Frontal cortex (tissue), 4 donors: Measurements from ENCODE around the gene GARIN5A. TPM values are rescaled to one million over a fixed set of nuclear protein-coding genes. Genes with fewer than 3 reads are reported as not detected.
"Not testable (repeated sequence)": the region's sequence is repeated elsewhere in the genome, so short reads cannot be mapped to it uniquely, and the experiment has no call there.

Experiments
- DNase-seq, 2 donors: peaks; one replicate each; pipeline ENCODE4 v3.0.0; 2012; ENCODE audit warnings: low spot score in 2 of 2
- FAIRE-seq: peaks from 2 replicates; lab custom pipeline; 2012; peaks lifted over from hg19 to GRCh38; lab: Jason Lieb, UNC
- total RNA-seq: library from RNA; depleted of rRNA; stranded (reverse); fragments of >200 nt; gene quantifications from one replicate; pipeline ENCODE4 v1.2.3, GENCODE V29; 2014
- donor health status: control.
- donor health status: control.
- donor health status: control.

Gene GARIN5A
- total RNA-seq, 1 donor from 2014 or later = 2.0 TPM

DNA sequence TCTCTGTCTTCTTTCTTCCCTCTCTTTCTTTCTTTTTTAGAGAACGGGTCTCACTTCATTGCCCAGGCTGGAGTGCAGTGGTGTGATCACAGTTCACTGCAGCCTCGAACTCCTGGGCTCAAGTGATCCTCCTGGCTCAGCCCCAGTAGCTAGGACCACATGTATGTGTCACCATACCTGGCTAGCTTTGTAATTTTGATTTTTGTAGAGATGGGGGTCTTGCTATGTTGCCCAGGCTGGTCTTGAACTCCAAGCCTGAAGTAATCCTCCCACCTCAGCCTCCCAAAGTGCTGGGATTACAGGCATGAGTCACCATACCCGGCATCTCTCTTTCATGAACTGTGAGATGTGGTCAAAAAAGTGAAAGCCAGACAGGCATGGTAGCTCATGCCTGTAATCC lies 3.3 kb downstream of the GARIN5A start:
- not testable (repeated sequence) for FAIRE-seq, DNase-seq

DNA sequence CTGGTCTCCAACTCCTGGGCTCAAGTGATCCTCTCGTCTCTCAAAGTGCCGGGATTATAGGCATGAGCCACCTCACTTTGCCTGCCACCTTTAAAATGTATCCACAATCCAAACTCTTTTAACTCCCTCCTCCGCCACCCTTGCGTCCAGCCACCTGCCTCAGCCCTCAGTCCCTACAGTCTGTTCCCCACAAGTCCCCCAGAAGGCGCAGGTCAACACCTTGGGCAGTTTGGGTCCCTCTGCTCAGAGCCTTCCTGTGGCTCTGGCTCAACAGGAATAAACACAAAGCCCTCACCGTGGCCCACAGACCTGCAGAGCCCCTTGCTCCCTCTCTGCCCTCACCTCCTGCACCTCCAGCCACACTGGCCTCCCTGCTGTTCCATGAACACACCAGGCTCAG lies 7.8 kb downstream of the GARIN5A start:
- no peak for DNase-seq
- FAIRE-seq = no peak

GRCh38 chr19:50467566-50467965 lies 9.1 kb downstream of the GARIN5A start:
- FAIRE-seq (no peak), DNase-seq (no peak)

DNA sequence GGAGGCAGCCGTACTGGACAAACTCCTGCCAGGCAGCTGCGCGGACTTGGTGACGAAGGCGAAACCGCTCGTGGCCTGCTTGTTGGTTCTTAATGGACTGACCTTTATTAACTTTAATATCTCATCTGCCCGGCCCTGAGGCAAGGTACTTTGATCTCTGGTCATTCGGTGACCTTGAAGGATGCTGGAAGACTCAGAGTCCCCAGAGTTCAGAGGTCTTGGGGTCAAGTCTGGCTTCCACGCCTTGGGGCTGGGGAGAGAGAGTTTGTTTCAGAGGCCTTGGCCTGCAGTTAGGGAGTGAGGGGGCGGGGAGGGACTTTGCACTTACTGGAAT lies 10.0 kb downstream of the GARIN5A start:
- no peak for DNase-seq
- FAIRE-seq = no peak

- no peak for DNase-seq
- no peak for FAIRE-seq
Measured at GRCh38 chr19:50465986-50466705, 10.5 kb downstream of the GARIN5A start.

DNA sequence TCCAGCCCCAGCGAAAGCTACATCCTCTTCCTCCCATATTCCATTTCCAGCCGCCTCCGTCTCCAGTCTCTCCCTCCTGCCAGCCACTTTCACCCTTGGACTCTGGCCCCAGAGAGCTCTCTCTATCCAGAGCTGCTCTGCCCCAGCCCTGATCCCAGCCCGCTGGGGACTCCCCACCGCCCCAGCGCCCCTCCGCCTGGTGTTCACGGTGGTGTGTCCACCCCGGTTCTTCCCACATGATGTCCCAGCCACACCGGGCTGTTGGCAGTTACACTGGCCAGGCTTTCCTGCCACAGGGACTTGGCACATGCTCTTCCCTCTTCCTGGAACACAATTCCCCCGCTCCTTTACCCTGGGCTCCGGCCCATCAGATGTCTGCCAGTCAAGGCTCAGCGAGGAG lies 11.6 kb downstream of the GARIN5A start:
- DNase-seq (no peak), FAIRE-seq (no peak)

DNA sequence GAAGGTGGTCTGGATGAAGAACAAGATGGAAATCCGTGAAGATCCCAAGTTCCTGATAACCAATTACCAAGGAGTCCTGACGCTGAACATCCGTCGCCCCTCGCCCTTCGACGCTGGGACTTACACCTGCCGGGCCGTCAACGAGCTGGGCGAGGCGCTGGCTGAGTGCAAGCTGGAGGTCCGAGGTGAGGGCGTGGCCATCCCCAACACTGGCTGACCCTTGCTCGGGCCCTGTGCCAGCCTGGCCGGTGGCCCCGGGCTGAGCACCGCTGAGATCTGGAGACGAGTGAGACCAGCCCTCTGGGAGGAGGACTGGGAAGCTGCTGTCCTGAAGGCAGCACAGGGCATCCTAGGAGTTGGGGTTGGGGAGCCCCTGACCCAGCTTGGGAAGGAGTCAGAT lies 12.3 kb downstream of the GARIN5A start:
- DNase-seq (no peak), FAIRE-seq (no peak)

DNA sequence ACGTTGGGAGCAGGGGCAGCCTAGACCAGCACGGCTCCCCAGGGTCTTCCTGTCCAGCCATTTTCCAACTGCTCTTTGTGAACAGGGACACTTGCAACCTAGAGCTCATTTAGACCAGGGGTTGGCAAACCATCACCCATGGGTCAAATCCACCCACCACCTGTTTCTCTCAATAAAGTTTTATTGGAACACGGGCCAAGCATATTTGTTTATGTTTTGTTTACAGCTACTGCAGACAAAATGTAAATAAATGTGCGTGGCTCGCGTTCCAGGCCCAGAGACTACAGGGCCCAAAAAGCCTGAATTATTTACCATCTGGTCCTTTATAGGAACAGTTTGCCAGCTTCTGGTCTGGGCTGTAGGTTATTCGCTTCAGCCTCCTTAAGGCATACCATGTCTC lies 13.7 kb downstream of the GARIN5A start:
- DNase-seq (no peak), FAIRE-seq (no peak)

DNA sequence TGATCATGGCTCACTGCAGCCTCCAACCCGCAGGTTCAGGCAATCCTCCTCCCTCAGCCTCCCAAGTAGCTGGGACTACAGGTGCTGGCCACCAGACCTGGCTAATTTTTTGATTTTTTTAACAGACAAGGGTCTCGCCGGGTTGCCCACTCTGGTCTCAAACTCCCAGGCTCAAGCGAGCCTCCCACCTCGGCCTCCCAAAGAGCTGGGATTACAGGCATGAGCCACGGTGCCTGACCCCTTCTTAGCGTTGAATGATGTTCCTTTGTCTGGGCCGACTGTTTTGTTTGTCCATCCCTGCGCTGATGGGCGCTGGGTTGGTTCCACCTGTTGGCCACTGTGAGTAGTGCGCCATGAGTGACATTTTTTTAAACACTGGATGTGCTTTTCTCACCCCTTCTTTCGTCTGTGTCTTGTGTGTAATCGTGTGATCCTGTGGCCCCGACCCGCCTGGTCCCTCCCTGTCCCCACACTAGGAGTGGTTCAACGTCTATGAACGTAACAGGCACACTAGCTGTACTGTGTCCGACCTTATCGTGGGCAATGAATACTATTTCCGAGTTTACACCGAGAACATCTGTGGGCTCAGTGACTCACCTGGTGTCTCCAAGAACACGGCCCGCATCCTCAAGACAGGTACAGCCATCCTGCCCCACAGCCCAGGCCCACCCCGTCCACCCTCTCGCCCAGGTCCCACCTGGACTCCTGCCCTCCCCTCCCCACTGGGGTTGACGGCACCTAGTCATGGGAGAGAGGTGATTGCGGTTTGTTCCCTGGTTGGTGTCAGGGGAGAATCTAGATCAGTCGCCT lies 15.4 kb downstream of the GARIN5A start:
- peak; percentile 84 to 89 for DNase-seq
- FAIRE-seq = no peak

DNA sequence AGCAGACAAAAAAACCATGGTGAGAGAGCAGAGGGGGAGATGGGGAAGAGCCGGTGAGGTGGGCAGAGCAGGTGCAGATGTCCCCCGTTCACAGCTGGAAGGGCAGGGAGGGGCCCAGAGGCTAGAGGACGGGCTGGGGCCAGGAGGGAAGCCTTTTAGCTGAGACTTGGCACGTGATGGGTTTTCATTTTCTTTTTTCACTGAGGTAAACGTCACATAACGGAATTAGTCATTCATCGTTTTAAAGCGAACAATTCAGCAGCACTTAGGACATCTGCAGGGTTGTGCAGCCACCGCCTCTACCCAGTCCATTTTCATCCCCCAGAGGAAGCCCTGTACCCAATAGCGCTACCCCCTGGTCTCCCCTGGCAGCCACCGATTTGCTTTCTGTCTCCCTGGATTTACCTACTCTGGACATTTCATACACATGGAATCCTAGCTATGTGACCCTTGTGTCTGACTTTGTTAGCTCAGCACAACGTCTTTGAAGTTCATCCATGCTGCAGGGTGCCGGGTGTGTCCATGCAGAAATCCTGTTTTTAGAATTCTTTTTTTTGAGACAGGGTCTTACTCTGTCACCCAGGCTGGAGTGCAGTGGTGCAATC lies 16.4 kb downstream of the GARIN5A start:
- FAIRE-seq (no peak), DNase-seq (no peak)

DNA sequence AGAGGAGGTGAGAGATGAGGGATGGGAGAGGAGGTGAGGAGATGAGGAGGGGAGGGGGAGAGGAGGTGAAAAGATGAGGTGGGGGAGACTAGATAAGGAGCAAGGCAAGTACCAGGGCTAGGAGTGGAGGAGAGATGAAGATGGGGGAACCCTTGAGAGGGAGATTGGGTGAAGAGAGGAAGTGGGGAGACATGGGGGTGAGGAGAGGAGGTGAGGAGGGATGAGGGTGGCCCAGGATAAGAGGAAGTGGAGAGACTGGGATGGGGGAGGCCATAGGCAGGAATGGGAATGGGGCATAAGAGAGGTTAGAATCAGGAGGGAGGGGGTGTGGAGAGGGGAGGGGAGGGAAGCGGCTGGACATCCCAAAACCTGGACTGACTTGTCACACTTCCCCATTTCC lies 17.0 kb downstream of the GARIN5A start:
- FAIRE-seq = no peak

DNA sequence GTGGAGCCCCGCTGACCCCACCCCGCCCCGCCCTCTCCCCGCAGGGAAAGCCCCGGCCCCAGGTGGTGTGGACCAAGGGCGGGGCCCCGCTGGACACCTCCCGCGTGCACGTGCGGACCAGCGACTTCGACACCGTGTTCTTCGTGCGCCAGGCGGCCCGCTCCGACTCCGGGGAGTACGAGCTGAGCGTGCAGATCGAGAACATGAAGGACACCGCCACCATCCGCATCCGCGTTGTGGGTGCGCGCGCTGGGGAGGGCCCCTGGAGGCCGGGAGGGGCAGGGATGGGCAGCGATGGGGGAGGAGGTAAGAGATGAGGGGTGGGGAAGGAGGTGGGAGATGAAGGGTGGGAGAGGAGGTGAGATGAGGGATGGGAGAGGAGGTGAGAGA lies 17.6 kb downstream of the GARIN5A start:
- DNase-seq = no peak
- no peak for FAIRE-seq

More for the DNA sequence above, 17.0 kb downstream of the GARIN5A start:
- no peak for DNase-seq

- no peak for FAIRE-seq
- DNase-seq = no peak
Measured at GRCh38 chr19:50458396-50459066, 18.1 kb downstream of the GARIN5A start.

DNA sequence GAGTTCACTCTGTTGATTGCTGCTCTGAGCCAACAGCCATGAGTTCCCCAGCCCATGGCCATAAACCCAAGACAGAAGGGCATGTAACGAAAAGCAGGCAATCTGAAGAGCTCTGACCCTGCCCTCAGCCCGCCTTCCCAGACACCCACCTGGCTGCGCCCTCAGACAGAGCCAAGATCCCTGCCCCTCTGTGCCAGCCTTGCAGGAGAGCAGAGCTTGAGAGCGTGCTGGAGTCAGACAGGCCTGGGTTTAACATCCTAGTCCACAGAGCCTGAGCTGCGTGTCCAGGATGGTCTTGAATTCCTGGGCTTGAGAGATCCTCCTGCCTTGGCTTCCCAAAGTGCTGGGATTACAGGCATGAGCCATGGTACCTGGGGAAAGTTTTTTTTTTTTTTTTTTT lies 19.3 kb downstream of the GARIN5A start:
- FAIRE-seq (no peak), DNase-seq (no peak)

DNA sequence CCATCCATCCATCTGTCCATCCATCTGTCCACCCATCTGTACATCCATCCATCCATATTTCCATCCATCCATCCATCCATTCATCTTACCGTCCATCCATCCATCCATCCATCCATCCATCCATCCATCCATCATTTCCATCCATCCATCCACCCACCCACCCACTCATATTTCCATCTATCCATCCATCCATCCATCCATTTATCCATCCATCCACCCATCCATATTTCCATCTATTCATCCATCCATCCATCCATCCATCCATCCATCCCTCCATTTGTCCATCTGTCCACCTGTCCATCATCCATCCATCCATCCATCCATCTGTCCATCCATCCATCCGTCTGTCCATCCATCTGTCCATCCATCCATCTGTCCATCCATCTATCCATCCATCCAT lies 20.7 kb downstream of the GARIN5A start:
- FAIRE-seq = no peak
- DNase-seq = no peak

GRCh38 chr19:50453243-50453642 lies 23.4 kb downstream of the GARIN5A start:
- FAIRE-seq (no peak), DNase-seq (no peak)

DNA sequence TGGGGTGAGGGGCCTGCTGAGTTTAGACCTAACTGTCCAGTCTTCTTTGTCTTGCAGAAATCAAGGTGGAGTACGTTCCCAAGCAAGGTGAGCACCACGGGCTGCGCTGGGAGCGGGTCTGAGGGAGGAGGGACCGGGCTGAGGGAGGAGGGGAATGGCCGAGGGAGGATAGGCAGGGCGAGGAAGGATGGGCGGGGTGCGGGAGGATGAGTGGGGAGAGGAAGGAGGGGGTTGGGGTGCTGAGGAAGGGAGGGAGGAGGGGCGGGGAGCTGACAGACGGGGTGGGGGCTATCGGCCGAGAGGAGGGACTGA lies 25.5 kb downstream of the GARIN5A start:
- DNase-seq (no peak), FAIRE-seq (no peak)

- FAIRE-seq = no peak
- no peak for DNase-seq
Measured at GRCh38 chr19:50450369-50451222, 26.1 kb downstream of the GARIN5A start.

- DNase-seq (no peak), FAIRE-seq (no peak)
Measured at GRCh38 chr19:50449236-50449899, 27.3 kb downstream of the GARIN5A start.
